OCI-M1 (cell line): ENCODE data around the gene TFIP11.
"Not testable (repeated sequence)": the region's sequence is repeated elsewhere in the genome, so short reads cannot be mapped to it uniquely, and the experiment has no call there.

Experiments used
- DNase-seq: peaks from one replicate; lab custom pipeline; 2025; lab: John Stamatoyannopoulos, UW

Gene TFIP11

GRCh38 chr22:26541167-26541819 lies 29.0 kb upstream of the TFIP11 start:
- no peak for DNase-seq

GRCh38 chr22:26540119-26540518 lies 27.8 kb upstream of the TFIP11 start:
- DNase-seq = no peak

- no peak for DNase-seq
Measured at GRCh38 chr22:26536762-26537134, 24.5 kb upstream of the TFIP11 start.

GRCh38 chr22:26536056-26536761 lies 23.9 kb upstream of the TFIP11 start:
- no peak for DNase-seq

GRCh38 chr22:26535603-26535908 lies 23.3 kb upstream of the TFIP11 start:
- DNase-seq = no peak

GRCh38 chr22:26534874-26535602 lies 22.8 kb upstream of the TFIP11 start:
- no peak for DNase-seq

GRCh38 chr22:26534171-26534855 lies 22.0 kb upstream of the TFIP11 start:
- no peak for DNase-seq

GRCh38 chr22:26529345-26529744 lies 17.1 kb upstream of the TFIP11 start:
- DNase-seq = no peak

- DNase-seq = not testable (repeated sequence)
Measured at GRCh38 chr22:26528518-26528917, 16.2 kb upstream of the TFIP11 start.

GRCh38 chr22:26527574-26528465 lies 15.5 kb upstream of the TFIP11 start:
- no peak for DNase-seq

GRCh38 chr22:26527167-26527566 lies 14.9 kb upstream of the TFIP11 start:
- no peak for DNase-seq

- DNase-seq = no peak
Measured at GRCh38 chr22:26525946-26526564, 13.8 kb upstream of the TFIP11 start.

GRCh38 chr22:26524870-26525269 lies 12.6 kb upstream of the TFIP11 start:
- DNase-seq = no peak

- DNase-seq = no peak
Measured at GRCh38 chr22:26522592-26522991, 10.3 kb upstream of the TFIP11 start.

GRCh38 chr22:26522012-26522411 lies 9.7 kb upstream of the TFIP11 start:
- no peak for DNase-seq

GRCh38 chr22:26517429-26517828 lies 5.2 kb upstream of the TFIP11 start:
- no peak for DNase-seq

- DNase-seq = peak; percentile 27
Measured at GRCh38 chr22:26516503-26516902, 4.2 kb upstream of the TFIP11 start.

GRCh38 chr22:26515931-26516330 lies 3.7 kb upstream of the TFIP11 start:
- DNase-seq = no peak

GRCh38 chr22:26514419-26515161 lies 2.3 kb upstream of the TFIP11 start:
- no peak for DNase-seq

GRCh38 chr22:26513838-26514237 lies 1.6 kb upstream of the TFIP11 start:
- no peak for DNase-seq

- DNase-seq = no peak
Measured at GRCh38 chr22:26508148-26508547, 4.1 kb downstream of the TFIP11 start.
